Suprapubic skin (tissue), 3 donors: ENCODE results near the gene ERBB4.

Source experiments
- EP300 ChIP-seq: sonication (generic); formaldehyde crosslinking; IDR thresholded peaks from one replicate; pipeline ENCODE4 v1.6.1; 2017; ENCODE audit warnings: antibody characterized with exemption
- TF ChIP-seq, protein P1 (sequence below), 2 donors: fragments of 200-600 bp in 1 of 2; fragments of 450-650 bp in 1 of 2; sonication (generic) in 1 of 2; IDR thresholded peaks; one replicate each; pipeline ENCODE4 v1.5.1; 2016 to 2019; ENCODE audit warnings: antibody characterized with exemption in 2 of 2, mild to moderate bottlenecking in 1 of 2, moderate library complexity in 1 of 2

DNA sequence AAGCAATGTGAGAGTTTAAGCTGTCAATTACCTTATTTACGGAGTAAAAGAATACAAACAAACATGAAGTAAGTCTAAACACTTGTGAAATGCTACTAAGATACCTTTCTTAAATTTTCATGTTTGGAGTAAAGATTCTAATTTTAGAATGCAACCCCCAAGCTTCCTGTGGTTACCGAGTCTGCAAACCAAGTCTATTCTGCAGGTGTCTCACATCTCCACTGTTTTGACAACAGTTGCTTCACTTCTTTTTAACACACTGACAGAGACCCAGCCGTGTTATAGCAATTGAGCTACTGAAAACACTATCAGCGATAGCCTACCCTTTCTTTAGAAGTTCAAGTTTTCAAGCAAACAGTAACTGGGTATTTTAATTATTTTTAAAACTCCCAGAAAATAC, 608.3 kb downstream of the ERBB4 start:
- TF ChIP-seq, protein P1, sequence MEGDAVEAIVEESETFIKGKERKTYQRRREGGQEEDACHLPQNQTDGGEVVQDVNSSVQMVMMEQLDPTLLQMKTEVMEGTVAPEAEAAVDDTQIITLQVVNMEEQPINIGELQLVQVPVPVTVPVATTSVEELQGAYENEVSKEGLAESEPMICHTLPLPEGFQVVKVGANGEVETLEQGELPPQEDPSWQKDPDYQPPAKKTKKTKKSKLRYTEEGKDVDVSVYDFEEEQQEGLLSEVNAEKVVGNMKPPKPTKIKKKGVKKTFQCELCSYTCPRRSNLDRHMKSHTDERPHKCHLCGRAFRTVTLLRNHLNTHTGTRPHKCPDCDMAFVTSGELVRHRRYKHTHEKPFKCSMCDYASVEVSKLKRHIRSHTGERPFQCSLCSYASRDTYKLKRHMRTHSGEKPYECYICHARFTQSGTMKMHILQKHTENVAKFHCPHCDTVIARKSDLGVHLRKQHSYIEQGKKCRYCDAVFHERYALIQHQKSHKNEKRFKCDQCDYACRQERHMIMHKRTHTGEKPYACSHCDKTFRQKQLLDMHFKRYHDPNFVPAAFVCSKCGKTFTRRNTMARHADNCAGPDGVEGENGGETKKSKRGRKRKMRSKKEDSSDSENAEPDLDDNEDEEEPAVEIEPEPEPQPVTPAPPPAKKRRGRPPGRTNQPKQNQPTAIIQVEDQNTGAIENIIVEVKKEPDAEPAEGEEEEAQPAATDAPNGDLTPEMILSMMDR (IDR thresholded peaks at IDR 0.05) = no peak
- TF ChIP-seq EP300 = no peak
